Activated CD4-positive, alpha-beta memory T cell treated with anti-CD3 and anti-CD28 coated beads for 36 hours (primary cell): ENCODE measurements around the gene LRMDA. TPM values are rescaled to one million over a fixed set of nuclear protein-coding genes. Genes with fewer than 3 reads are reported as not detected.

Experiments used
- CTCF ChIA-PET: fragments of 350-600 bp; sonication (Branson Sonifier 250); formaldehyde crosslinking; loops from one replicate; lab custom pipeline; 2021; ENCODE audit warnings: antibody characterized with exemption, inconsistent platforms; lab: Charles Lee
- POLR2A ChIA-PET: fragments of 350-600 bp; sonication (Branson Sonifier 250); formaldehyde crosslinking; loops from one replicate; lab custom pipeline; 2021; ENCODE audit warnings: antibody characterized with exemption; lab: Charles Lee
- DNase-seq: peaks from one replicate; pipeline ENCODE4 v3.0.0-alpha.2; 2020
- H3K27ac Mint-ChIP-seq: one replicate; pipeline ENCODE4 v1.8.0; 2021; ENCODE audit warnings: mixed read lengths
- H3K27me3 Mint-ChIP-seq: one replicate; pipeline ENCODE4 v1.8.0; 2021; ENCODE audit warnings: mixed read lengths
- H3K36me3 Mint-ChIP-seq: one replicate; pipeline ENCODE4 v1.8.0; 2021; ENCODE audit warnings: mixed read lengths
- H3K4me1 Mint-ChIP-seq: one replicate; pipeline ENCODE4 v1.8.0; 2021; ENCODE audit warnings: low read depth, mixed read lengths
- H3K4me3 Mint-ChIP-seq: one replicate; pipeline ENCODE4 v1.8.0; 2021; ENCODE audit warnings: mild to moderate bottlenecking, mixed read lengths
- H3K9me3 Mint-ChIP-seq: one replicate; pipeline ENCODE4 v1.8.0; 2021; ENCODE audit warnings: mixed read lengths
- intact Hi-C: fragments of 100-400 bp; cut with micrococcal nuclease; formaldehyde crosslinking; loops from one replicate; pipeline ENCODE4 v1.15.1; 2023
- total RNA-seq, 2 experiments: library from RNA; stranded (reverse); gene quantifications; one replicate each; pipeline ENCODE4 v1.2.3, GENCODE V29; 2021

Gene LRMDA
- total RNA-seq, 2 experiments from 2014 or later = not detected

- Mint-ChIP-seq H3K4me1 (no peaks in the 10 kb centered on the region), H3K27me3 (peaks cover 1% of the 10 kb centered on the region), H3K4me3 (no peak overlapping the region), H3K36me3 (no peaks in the 10 kb centered on the region), H3K27ac (no peak overlapping the region), H3K9me3 (no peaks in the 10 kb centered on the region)
- CTCF ChIA-PET = no interaction called here
- POLR2A ChIA-PET = no interaction called here
- intact Hi-C loops = no loop called here
- no peak for DNase-seq
These were observed 576.3 kb downstream of the LRMDA start for GRCh38 chr10:76007667-76008181.

DNA sequence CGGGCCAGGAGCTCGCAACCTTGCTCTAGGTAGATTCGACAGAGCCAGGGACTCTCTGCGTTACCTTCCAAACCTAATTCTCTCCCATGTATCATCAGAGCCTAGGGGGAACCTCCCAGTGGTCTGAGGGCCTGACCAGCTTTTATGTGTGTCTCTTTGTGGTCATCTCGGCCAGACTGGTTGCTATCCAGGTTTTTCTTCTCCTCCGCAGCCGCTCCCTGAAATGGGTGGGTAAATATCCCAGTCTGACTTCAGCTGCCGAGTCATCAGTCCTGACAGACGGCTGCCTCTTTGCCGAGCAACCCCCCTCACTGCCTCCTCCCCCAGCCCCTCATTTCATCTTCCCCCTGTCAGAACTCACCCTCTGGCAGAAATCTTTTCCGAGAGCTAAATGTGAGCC lies 578.1 kb downstream of the LRMDA start:
- intact Hi-C loops = no loop called here
- no peak for DNase-seq
- Mint-ChIP-seq H3K9me3 (no peaks in the 10 kb centered on the region), H3K27ac (no peak overlapping the region), H3K4me3 (no peak overlapping the region), H3K36me3 (no peaks in the 10 kb centered on the region), H3K4me1 (no peaks in the 10 kb centered on the region), H3K27me3 (peaks cover 1% of the 10 kb centered on the region)
- CTCF ChIA-PET = no interaction called here
- POLR2A ChIA-PET = no interaction called here

- Mint-ChIP-seq H3K36me3 (no peaks in the 10 kb centered on the region), H3K27me3 (peaks cover 1% of the 10 kb centered on the region), H3K4me1 (no peaks in the 10 kb centered on the region), H3K9me3 (no peaks in the 10 kb centered on the region), H3K4me3 (no peak overlapping the region), H3K27ac (no peak overlapping the region)
- ChIA-PET POLR2A (no interaction called here), CTCF (no interaction called here)
- DNase-seq = no peak
- intact Hi-C loops = no loop called here
These were observed 579.3 kb downstream of the LRMDA start for GRCh38 chr10:76010703-76011102.

DNA sequence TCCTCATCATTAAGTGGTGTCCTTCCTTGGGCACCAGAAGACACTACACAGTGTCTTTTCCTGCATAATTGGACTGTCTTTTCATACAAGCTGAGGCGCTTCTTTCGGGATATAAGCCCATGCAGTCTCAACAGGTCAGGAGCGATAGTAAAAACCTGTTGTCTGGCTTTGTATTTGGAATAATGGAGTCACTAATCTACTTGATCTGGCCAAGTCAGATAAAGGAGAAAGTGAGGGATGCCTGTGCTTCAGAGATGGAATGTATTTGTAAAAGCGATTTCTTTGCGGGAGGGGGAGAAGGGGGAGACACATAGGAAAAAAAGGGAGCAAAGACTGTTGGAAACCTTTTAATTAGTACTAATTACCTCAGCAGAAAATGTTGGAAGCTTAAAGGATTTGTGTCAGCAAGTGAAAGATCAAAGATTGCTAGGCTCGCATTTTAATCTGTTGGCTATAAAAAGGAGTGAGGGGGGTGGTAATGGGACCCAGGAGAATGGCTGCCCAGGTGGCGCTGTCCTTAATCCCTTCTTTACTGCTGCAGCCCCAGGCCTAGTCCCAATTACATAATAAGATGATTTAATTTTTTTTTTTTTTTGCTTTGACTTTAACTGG lies 581.4 kb downstream of the LRMDA start:
- Mint-ChIP-seq H3K4me3 (no peak overlapping the region), H3K27me3 (peaks cover 1% of the 10 kb centered on the region), H3K36me3 (no peaks in the 10 kb centered on the region), H3K9me3 (no peaks in the 10 kb centered on the region), H3K4me1 (no peaks in the 10 kb centered on the region), H3K27ac (no peak overlapping the region)
- no peak for DNase-seq
- CTCF ChIA-PET = no interaction called here
- POLR2A ChIA-PET = no interaction called here
- intact Hi-C loops = no loop called here

DNA sequence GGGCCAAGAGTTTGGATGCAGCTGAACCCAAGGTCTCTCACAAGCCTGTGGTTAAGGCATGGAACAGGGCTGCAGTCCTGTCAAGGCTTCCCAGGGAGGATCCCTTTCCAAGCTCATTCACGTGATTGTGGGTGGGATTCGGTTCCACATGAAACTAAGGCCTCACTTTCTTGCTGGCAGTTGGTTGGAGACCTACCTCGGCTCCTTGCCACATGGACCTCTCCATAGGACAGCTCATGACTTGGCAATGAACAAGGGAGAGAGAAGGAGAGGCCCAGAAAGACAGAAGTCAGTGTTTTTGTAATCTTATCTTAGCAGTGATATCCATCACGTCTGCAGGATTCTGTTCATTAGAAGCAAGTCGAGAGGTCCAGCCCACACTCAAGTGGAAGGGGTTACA lies 583.8 kb downstream of the LRMDA start:
- intact Hi-C loops = no loop called here
- DNase-seq = no peak
- CTCF ChIA-PET = interaction anchor here (1.8 kb wide), 1 partner anchor 22 kb away, joined by 5 read pairs; no protein-coding TSS in a partner anchor
- Mint-ChIP-seq H3K4me3 (no peak overlapping the region), H3K36me3 (no peaks in the 10 kb centered on the region), H3K27ac (no peak overlapping the region), H3K27me3 (peaks cover 1% of the 10 kb centered on the region), H3K4me1 (no peaks in the 10 kb centered on the region), H3K9me3 (no peaks in the 10 kb centered on the region)
- POLR2A ChIA-PET = no interaction called here

DNA sequence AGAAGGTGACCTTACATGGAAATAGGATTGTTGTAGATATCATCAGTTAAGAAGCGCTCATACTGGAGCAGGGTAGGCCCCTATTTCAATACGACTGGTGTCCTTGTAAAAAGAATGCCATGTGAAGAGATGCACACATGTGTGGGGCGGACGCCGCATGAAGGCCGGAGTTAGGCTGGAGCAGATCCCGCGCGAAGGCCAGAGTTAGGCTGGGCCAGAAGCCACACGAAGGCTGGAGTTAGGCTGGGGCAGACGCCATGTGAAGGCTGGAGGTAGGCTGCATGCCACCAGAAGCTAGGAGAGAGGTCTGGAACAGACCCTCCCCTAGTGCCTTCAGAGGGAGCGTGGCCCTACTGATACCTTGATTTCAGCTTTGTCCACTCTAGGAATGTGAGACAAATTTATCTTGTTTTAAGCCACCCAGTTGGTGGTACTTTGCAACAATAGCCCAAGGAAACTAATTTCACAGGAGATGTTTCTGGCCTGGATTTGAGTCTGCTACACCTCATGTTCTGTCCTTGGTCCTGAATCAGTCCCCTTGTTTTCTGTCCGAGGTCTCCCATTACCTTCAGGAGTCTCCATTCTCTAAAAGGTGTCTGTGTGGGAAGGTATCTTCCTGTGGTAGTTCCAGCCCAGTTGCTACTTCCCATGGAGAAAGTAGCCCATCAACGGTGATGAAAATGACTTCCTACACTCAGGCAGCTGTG lies 585.8 kb downstream of the LRMDA start:
- no peak for DNase-seq
- Mint-ChIP-seq H3K27ac (no peak overlapping the region), H3K4me1 (no peaks in the 10 kb centered on the region), H3K9me3 (no peaks in the 10 kb centered on the region), H3K4me3 (no peak overlapping the region), H3K27me3 (no peaks in the 10 kb centered on the region), H3K36me3 (no peaks in the 10 kb centered on the region)
- intact Hi-C loops = no loop called here
- CTCF ChIA-PET = no interaction called here
- POLR2A ChIA-PET = no interaction called here

- no peak for DNase-seq
- intact Hi-C loops = no loop called here
- Mint-ChIP-seq H3K9me3 (no peaks in the 10 kb centered on the region), H3K36me3 (no peaks in the 10 kb centered on the region), H3K4me1 (no peaks in the 10 kb centered on the region), H3K27ac (no peak overlapping the region), H3K27me3 (no peaks in the 10 kb centered on the region), H3K4me3 (no peak overlapping the region)
- ChIA-PET POLR2A (no interaction called here), CTCF (no interaction called here)
These were observed 586.5 kb downstream of the LRMDA start for GRCh38 chr10:76017733-76018433.

DNA sequence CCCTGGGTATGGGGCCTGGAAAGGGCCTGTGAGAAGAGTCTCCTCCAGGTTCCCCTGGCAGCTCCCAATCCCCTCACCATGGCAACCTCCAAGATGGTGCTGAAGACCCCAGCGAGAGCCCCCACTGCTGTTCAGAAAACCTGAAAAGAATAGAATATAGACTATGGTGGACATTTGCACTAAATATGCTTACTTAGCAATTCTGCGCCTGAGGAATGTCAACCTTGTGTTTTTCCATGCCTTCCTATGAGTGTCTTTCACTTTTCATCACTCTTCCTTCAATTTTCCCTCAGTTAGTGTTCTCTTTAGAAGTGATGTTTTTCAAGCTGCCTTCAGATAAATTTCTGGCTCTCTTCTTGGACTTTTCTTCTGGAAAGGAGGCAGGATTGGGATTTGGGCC lies 589.2 kb downstream of the LRMDA start:
- Mint-ChIP-seq H3K9me3 (no peaks in the 10 kb centered on the region), H3K27me3 (no peaks in the 10 kb centered on the region), H3K36me3 (no peaks in the 10 kb centered on the region), H3K4me3 (no peak overlapping the region), H3K27ac (no peak overlapping the region), H3K4me1 (no peaks in the 10 kb centered on the region)
- DNase-seq = no peak
- intact Hi-C loops = no loop called here
- ChIA-PET CTCF (no interaction called here), POLR2A (interaction anchor here (0.6 kb wide), 1 partner anchor 1610 kb away, joined by 3 read pairs; no protein-coding TSS in a partner anchor)

DNA sequence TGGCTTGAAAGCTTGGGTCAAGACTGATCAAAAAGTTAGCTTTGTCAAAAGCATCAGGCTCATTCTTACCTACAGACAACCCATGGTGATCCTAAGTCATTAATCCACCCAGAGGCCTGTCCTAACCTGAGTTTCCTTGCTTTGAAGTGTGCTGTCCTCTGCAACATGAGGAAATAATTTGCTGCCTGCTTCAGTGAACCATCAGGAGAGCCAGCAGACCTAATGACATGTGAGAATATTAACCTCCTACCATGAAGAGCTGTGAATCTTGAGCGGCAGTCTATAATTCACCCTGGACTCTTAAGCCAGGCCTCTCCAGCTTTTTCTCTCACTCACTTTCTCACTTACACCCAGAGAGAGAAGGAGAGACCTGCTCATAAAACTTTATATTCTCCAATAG lies 590.0 kb downstream of the LRMDA start:
- ChIA-PET POLR2A (no interaction called here), CTCF (no interaction called here)
- H3K27me3 Mint-ChIP-seq = no peaks in the 10 kb centered on the region
- intact Hi-C loops = no loop called here
- no peaks in the 10 kb centered on the region for H3K36me3 Mint-ChIP-seq
- H3K4me1 Mint-ChIP-seq = no peaks in the 10 kb centered on the region
- H3K27ac Mint-ChIP-seq = no peak overlapping the region
- DNase-seq = no peak
- H3K9me3 Mint-ChIP-seq = no peaks in the 10 kb centered on the region
- no peak overlapping the region for H3K4me3 Mint-ChIP-seq

GRCh38 chr10:76022366-76022765 lies 590.9 kb downstream of the LRMDA start:
- Mint-ChIP-seq H3K4me1 (no peaks in the 10 kb centered on the region), H3K27me3 (no peaks in the 10 kb centered on the region), H3K9me3 (no peaks in the 10 kb centered on the region), H3K4me3 (no peak overlapping the region), H3K36me3 (no peaks in the 10 kb centered on the region), H3K27ac (no peak overlapping the region)
- intact Hi-C loops = no loop called here
- DNase-seq = no peak
- CTCF ChIA-PET = no interaction called here
- POLR2A ChIA-PET = no interaction called here

- no peak overlapping the region for H3K27ac Mint-ChIP-seq
- H3K4me1 Mint-ChIP-seq = no peaks in the 10 kb centered on the region
- no peaks in the 10 kb centered on the region for H3K9me3 Mint-ChIP-seq
- CTCF ChIA-PET = no interaction called here
- H3K4me3 Mint-ChIP-seq = no peak overlapping the region
- H3K27me3 Mint-ChIP-seq = no peaks in the 10 kb centered on the region
- POLR2A ChIA-PET = no interaction called here
- no peak for DNase-seq
- H3K36me3 Mint-ChIP-seq = no peaks in the 10 kb centered on the region
- intact Hi-C loops = no loop called here
These were observed 591.6 kb downstream of the LRMDA start for GRCh38 chr10:76023007-76023406.

DNA sequence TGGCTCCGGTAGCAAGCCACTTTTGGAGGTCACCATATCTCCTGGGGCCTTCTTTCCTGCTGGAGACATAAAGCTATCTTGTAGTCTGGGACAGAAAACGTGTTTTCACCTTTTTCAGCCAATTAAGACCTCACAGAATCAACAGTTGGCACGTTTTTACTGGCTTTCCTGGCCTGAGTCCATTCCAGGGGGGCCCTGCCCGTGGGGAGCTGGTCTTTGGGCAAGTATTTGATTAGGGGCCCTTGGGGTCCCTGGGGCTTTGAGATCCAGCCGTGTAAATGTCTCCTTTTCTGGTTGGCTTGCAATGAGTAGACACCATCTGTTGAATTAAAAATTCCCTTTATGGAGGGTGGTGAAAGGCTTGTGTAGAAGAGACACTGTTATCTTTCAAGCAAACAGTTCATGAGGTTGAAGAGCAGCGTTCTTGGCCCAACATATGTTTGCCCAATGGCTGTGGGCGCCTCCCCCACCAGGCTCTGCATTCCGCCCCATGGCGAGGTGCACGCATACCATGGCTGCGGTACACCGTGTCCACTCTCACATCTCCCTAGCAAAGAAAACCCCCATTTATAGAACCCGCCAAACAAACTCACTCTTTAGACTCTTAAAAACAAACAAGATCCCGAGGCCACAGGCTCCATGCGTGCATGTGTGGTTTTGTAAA lies 593.2 kb downstream of the LRMDA start:
- POLR2A ChIA-PET = no interaction called here
- H3K4me1 Mint-ChIP-seq = no peaks in the 10 kb centered on the region
- H3K36me3 Mint-ChIP-seq = no peaks in the 10 kb centered on the region
- CTCF ChIA-PET = no interaction called here
- intact Hi-C loops = no loop called here
- no peak overlapping the region for H3K4me3 Mint-ChIP-seq
- no peak for DNase-seq
- H3K9me3 Mint-ChIP-seq = no peaks in the 10 kb centered on the region
- no peaks in the 10 kb centered on the region for H3K27me3 Mint-ChIP-seq
- no peak overlapping the region for H3K27ac Mint-ChIP-seq
